Thoracic aorta (tissue), 2 donors: ENCODE measurements around the gene KHK. TPM values are rescaled to one million over a fixed set of nuclear protein-coding genes. Genes with fewer than 3 reads are reported as not detected.
"Not testable (repeated sequence)": the region's sequence is repeated elsewhere in the genome, so short reads cannot be mapped to it uniquely, and the experiment has no call there.

Experiments
- ATAC-seq: fragments of 150-250 bp; one replicate; pipeline ENCODE4 v1.8.0; 2017; ENCODE audit warnings: low read depth; ENCODE audit not compliant: insufficient number of reproducible peaks, low FRiP score
- DNase-seq: peaks from one replicate; pipeline ENCODE4 v3.0.0-alpha.2; 2020; ENCODE audit warnings: low spot score
- H3K27ac ChIP-seq, 2 donors: fragments of 200-600 bp; sonication (generic); 1 replicate in 1 of 2; 2 replicates in 1 of 2; pipeline ENCODE4 v1.5.1; 2016; ENCODE audit warnings: mild to moderate bottlenecking in 2 of 2, moderate library complexity in 2 of 2
- H3K27me3 ChIP-seq: fragments of 200-600 bp; sonication (generic); replicated peaks from 2 replicates; pipeline ENCODE4 v1.6.0; 2016; ENCODE audit warnings: mild to moderate bottlenecking; ENCODE audit not compliant: insufficient read depth
- H3K36me3 ChIP-seq: fragments of 200-600 bp; sonication (generic); one replicate; pipeline ENCODE4 v1.5.1; 2016
- H3K4me1 ChIP-seq, 2 donors: fragments of 200-600 bp; sonication (generic); 1 replicate in 1 of 2; 2 replicates in 1 of 2; pipeline versions ENCODE4 v1.5.1 to v1.6.0; 2016; ENCODE audit warnings: low read depth in 2 of 2, mild to moderate bottlenecking in 1 of 2; ENCODE audit not compliant: control insufficient read depth in 1 of 2
- H3K4me3 ChIP-seq: fragments of 200-600 bp; sonication (generic); 2 replicates; pipeline ENCODE4 v1.5.1; 2016; ENCODE audit warnings: mild to moderate bottlenecking
- H3K9me3 ChIP-seq: fragments of 200-600 bp; sonication (generic); 2 replicates; pipeline ENCODE4 v1.5.1; 2016
- total RNA-seq, 2 donors: library from RNA; depleted of rRNA; stranded (reverse); fragments of >200 nt; gene quantifications; one replicate each; pipeline versions ENCODE4 v1.1.0 to v1.2.3, GENCODE V29; 2016
- TF ChIP-seq, protein P1 (sequence below): fragments of 200-600 bp; sonication (generic); IDR thresholded peaks from one replicate; pipeline ENCODE4 v1.5.1; 2019; ENCODE audit warnings: antibody characterized with exemption

Gene KHK
- total RNA-seq, 2 donors from 2014 or later, result 1.5 to 2.6 TPM

DNA sequence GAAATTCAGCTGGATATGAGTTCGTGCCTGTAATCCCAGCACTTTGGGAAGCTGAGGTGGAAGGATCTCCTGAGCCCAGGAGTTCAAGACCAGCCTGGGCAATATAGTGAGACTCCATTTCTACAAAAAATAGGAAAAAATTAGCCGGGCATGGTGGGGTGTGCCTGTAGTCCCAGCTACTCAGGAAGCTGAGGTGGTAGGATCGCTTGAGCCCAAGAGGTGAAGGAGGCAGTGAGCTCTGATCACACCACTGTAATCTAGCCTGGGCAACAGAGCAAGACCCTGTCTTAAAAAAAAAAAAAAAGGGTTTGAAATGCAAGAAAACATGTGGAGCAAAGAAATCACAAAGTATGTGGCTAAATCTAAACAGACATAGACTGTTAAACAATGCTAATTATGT, 22.5 kb downstream of the KHK start:
- no peaks in the 10 kb centered on the region for H3K4me1 ChIP-seq
- no peak overlapping the region for H3K27ac ChIP-seq
- ATAC-seq (no peak), DNase-seq (no peak)
- H3K36me3 ChIP-seq, result no peaks in the 10 kb centered on the region
- H3K27me3 ChIP-seq, result no peaks in the 10 kb centered on the region
- H3K9me3 ChIP-seq, result no peaks in the 10 kb centered on the region
- TF ChIP-seq, protein P1, sequence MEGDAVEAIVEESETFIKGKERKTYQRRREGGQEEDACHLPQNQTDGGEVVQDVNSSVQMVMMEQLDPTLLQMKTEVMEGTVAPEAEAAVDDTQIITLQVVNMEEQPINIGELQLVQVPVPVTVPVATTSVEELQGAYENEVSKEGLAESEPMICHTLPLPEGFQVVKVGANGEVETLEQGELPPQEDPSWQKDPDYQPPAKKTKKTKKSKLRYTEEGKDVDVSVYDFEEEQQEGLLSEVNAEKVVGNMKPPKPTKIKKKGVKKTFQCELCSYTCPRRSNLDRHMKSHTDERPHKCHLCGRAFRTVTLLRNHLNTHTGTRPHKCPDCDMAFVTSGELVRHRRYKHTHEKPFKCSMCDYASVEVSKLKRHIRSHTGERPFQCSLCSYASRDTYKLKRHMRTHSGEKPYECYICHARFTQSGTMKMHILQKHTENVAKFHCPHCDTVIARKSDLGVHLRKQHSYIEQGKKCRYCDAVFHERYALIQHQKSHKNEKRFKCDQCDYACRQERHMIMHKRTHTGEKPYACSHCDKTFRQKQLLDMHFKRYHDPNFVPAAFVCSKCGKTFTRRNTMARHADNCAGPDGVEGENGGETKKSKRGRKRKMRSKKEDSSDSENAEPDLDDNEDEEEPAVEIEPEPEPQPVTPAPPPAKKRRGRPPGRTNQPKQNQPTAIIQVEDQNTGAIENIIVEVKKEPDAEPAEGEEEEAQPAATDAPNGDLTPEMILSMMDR, result no peak
- no peak overlapping the region for H3K4me3 ChIP-seq

DNA sequence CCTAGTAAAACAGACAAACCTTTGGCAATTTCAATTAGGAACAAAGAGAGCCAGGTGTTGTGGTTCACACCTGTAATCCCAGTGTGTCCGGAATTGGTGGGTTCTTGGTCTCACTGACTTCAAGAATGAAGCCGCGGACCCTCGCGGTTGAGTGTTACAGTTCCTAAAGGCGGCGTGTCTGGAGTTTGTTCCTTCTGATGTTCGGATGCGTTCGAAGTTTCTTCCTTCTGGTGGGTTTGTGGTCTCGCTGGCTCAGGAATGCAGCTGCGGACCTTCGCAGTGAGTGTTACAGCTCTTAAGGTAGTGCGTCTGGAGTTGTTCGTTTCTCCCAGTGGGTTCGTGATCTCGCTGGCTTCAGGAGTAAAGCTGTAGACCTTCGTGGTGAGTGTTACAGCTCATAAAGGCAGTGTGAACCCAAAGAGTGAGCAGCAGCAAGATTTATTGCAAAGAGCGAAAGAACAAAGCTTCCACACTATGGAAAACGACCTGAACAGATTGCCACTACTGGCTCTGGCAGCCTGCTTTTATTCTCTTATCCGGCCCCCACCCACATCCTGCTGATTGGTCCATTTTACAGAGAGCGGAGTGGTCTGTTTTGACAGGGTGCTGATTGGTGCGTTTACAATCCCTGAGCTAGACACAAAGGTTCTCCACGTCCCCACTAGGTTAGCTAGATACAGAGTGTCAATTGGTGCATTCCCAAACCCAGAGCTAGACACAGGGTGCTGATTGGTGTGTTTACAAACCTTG, 24.2 kb downstream of the KHK start:
- H3K9me3 ChIP-seq, H3K36me3 ChIP-seq, H3K27ac ChIP-seq, H3K4me1 ChIP-seq, ATAC-seq, H3K27me3 ChIP-seq, DNase-seq, H3K4me3 ChIP-seq: not testable (repeated sequence)

DNA sequence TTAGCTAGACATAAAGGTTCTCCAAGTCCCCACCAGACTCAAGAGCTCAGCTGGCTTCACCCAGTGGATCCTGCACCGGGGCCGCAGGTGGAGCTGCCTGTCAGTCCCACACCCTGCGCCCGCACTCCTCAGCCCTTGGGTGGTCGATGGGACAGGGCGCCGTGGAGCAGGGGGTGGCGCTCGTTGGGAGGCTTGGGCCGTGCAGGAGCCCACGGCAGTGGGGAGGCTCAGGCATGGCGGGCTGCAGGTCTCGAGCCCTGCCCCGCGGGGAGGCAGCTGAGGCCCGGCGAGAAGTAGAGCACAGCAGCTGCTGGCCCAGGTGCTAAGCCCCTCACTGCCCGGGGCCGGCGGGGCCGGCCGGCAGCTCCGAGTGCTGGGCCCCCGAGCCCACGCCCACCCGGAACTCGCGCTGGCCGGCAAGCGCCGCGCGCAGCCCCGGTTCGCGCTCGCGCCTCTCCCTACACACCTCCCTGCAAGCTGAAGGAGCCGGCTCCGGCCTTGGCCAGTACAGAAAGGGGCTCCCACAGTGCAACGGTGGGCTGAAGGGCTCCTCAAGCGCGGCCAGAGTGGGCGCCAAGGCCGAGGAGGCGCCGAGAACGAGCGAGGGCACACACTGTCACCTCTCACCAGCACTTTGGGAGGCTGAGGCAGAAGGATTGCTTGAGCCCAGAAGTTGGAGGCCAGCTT, 25.0 kb downstream of the KHK start:
- H3K9me3 ChIP-seq, DNase-seq, H3K36me3 ChIP-seq, H3K4me1 ChIP-seq, H3K27me3 ChIP-seq, ATAC-seq, H3K27ac ChIP-seq, H3K4me3 ChIP-seq: not testable (repeated sequence)

DNA sequence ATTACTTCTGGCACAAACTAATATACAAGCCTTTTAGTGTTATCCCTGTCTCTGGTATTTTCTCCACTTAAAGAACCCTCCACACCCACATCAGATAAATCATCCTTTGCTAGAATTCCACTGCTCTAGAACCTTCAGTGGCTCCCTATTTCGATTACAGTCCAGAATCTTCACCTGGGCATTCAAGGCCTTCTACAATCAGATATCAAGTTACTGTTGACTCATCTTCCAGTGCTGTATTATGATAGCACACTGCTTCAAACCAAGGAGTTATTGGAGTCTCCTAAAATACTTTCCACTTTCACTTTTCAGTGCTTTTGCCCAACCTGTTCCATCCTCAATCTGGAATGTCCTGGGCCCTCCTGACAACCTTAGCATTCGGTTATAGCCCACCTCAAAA, 28.9 kb downstream of the KHK start:
- TF ChIP-seq, protein P1, result no peak
- Histone ChIP-seq H3K27me3 (no peaks in the 10 kb centered on the region), H3K4me1 (peaks cover 6 to 15% of the 10 kb centered on the region in 2 donors), H3K27ac (no peak overlapping the region), H3K4me3 (no peak overlapping the region), H3K36me3 (no peaks in the 10 kb centered on the region), H3K9me3 (no peaks in the 10 kb centered on the region)
- DNase-seq, result no peak
- ATAC-seq, result no peak

DNA sequence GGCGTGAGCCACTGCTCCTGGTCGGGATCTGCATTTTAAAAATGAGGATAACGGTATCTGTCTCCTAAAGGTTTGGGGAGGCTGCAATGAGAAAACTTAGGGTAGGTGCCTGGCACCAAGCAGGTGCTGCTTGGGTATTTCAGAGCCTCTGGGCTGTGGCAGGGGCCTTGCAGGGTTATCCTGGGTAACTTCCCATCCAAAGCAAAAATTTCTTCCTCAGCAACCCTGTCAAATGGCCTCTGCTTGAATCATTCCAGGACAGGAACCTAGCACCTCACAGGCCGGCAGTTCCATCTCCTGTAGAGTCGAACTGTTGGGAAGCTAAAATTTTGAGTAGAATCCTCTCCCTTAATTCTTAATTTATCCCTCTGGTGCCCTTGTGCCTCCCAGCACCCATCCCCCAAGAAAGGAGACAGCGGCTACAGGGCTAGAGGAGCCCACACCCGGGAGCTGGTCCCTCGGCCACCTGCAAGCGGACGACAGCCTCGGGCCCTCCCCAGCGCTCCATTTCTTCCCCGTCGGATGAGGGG, 31.5 kb downstream of the KHK start:
- TF ChIP-seq, protein P1, result no peak
- no peaks in the 10 kb centered on the region for H3K36me3 ChIP-seq
- no peaks in the 10 kb centered on the region for H3K27me3 ChIP-seq
- no peak for ATAC-seq
- H3K9me3 ChIP-seq, result no peaks in the 10 kb centered on the region
- DNase-seq, result no peak
- H3K4me3 ChIP-seq, result peak overlapping the region; percentile 68
- H3K4me1 ChIP-seq, result peaks cover 7 to 15% of the 10 kb centered on the region in 2 donors
- no peak overlapping the region for H3K27ac ChIP-seq
